Measurements from ENCODE around the gene MLLT10. TPM values are rescaled to one million over a fixed set of nuclear protein-coding genes. Genes with fewer than 3 reads are reported as not detected.

Gene MLLT10
- total RNA-seq, 1 donor: 37.5 TPM

- Histone ChIP-seq H3K27me3 (ENCODE audit: insufficient read depth, low read length) (no peaks in the 10 kb centered on the region), H3K9me3 (ENCODE audit: low read depth, low read length) (no peaks in the 10 kb centered on the region), H3K4me3 (ENCODE audit: low read length) (no peak overlapping the region), H3K4me1 (ENCODE audit: insufficient read depth, low read length) (peaks cover 9% of the 10 kb centered on the region)
These were observed 207.0 kb downstream of the MLLT10 start for GRCh38 chr10:21740989-21741388.

GRCh38 chr10:21742740-21743412 lies 208.8 kb downstream of the MLLT10 start:
- Histone ChIP-seq H3K9me3 (ENCODE audit: low read depth, low read length) (no peaks in the 10 kb centered on the region), H3K27me3 (ENCODE audit: insufficient read depth, low read length) (no peaks in the 10 kb centered on the region), H3K4me1 (ENCODE audit: insufficient read depth, low read length) (peaks cover 3% of the 10 kb centered on the region), H3K4me3 (ENCODE audit: low read length) (no peak overlapping the region)

- H3K9me3 ChIP-seq (ENCODE audit: low read depth, low read length): no peaks in the 10 kb centered on the region
- H3K4me3 ChIP-seq (ENCODE audit: low read length): no peak overlapping the region
- peaks cover 3% of the 10 kb centered on the region for H3K4me1 ChIP-seq (ENCODE audit: insufficient read depth, low read length)
- no peaks in the 10 kb centered on the region for H3K27me3 ChIP-seq (ENCODE audit: insufficient read depth, low read length)
These were observed 210.2 kb downstream of the MLLT10 start for GRCh38 chr10:21744223-21744622.

- Histone ChIP-seq H3K4me1 (ENCODE audit: insufficient read depth, low read length) (peaks cover 3% of the 10 kb centered on the region), H3K4me3 (ENCODE audit: low read length) (no peak overlapping the region), H3K9me3 (ENCODE audit: low read depth, low read length) (no peaks in the 10 kb centered on the region), H3K27me3 (ENCODE audit: insufficient read depth, low read length) (no peaks in the 10 kb centered on the region)
These were observed 212.1 kb downstream of the MLLT10 start for GRCh38 chr10:21746118-21746517.

- H3K9me3 ChIP-seq (ENCODE audit: low read depth, low read length): no peaks in the 10 kb centered on the region
- H3K4me1 ChIP-seq (ENCODE audit: insufficient read depth, low read length): peaks cover 3% of the 10 kb centered on the region
These were observed 213.8 kb downstream of the MLLT10 start for GRCh38 chr10:21747809-21748208.

GRCh38 chr10:21749788-21750187 lies 215.8 kb downstream of the MLLT10 start:
- Histone ChIP-seq H3K4me3 (ENCODE audit: low read length) (no peak overlapping the region), H3K4me1 (ENCODE audit: insufficient read depth, low read length) (peaks cover 3% of the 10 kb centered on the region), H3K27me3 (ENCODE audit: insufficient read depth, low read length) (no peaks in the 10 kb centered on the region), H3K9me3 (ENCODE audit: low read depth, low read length) (no peaks in the 10 kb centered on the region)

More at GRCh38 chr10:21747809-21748208, 213.8 kb downstream of the MLLT10 start:
- H3K4me3 ChIP-seq (ENCODE audit: low read length): no peak overlapping the region
- no peaks in the 10 kb centered on the region for H3K27me3 ChIP-seq (ENCODE audit: insufficient read depth, low read length)

GRCh38 chr10:21750424-21750823 lies 216.4 kb downstream of the MLLT10 start:
- Histone ChIP-seq H3K9me3 (ENCODE audit: low read depth, low read length) (no peaks in the 10 kb centered on the region), H3K27me3 (ENCODE audit: insufficient read depth, low read length) (no peaks in the 10 kb centered on the region), H3K4me3 (ENCODE audit: low read length) (no peak overlapping the region), H3K4me1 (ENCODE audit: insufficient read depth, low read length) (peaks cover 3% of the 10 kb centered on the region)

- Histone ChIP-seq H3K4me3 (ENCODE audit: low read length) (no peak overlapping the region), H3K27me3 (ENCODE audit: insufficient read depth, low read length) (no peaks in the 10 kb centered on the region), H3K9me3 (ENCODE audit: low read depth, low read length) (no peaks in the 10 kb centered on the region), H3K4me1 (ENCODE audit: insufficient read depth, low read length) (peaks cover 3% of the 10 kb centered on the region)
These were observed 217.6 kb downstream of the MLLT10 start for GRCh38 chr10:21751341-21752310.

- no peaks in the 10 kb centered on the region for H3K9me3 ChIP-seq (ENCODE audit: low read depth, low read length)
- H3K27me3 ChIP-seq (ENCODE audit: insufficient read depth, low read length): no peaks in the 10 kb centered on the region
- H3K4me3 ChIP-seq (ENCODE audit: low read length): no peak overlapping the region
- H3K4me1 ChIP-seq (ENCODE audit: insufficient read depth, low read length): no peaks in the 10 kb centered on the region
These were observed 219.7 kb downstream of the MLLT10 start for GRCh38 chr10:21753497-21754270.

- Histone ChIP-seq H3K4me1 (ENCODE audit: insufficient read depth, low read length) (no peaks in the 10 kb centered on the region), H3K27me3 (ENCODE audit: insufficient read depth, low read length) (no peaks in the 10 kb centered on the region), H3K9me3 (ENCODE audit: low read depth, low read length) (no peaks in the 10 kb centered on the region), H3K4me3 (ENCODE audit: low read length) (no peak overlapping the region)
These were observed 220.5 kb downstream of the MLLT10 start for GRCh38 chr10:21754410-21755011.

- H3K9me3 ChIP-seq (ENCODE audit: low read depth, low read length): no peaks in the 10 kb centered on the region
- H3K4me3 ChIP-seq (ENCODE audit: low read length): no peak overlapping the region
- no peaks in the 10 kb centered on the region for H3K27me3 ChIP-seq (ENCODE audit: insufficient read depth, low read length)
- H3K4me1 ChIP-seq (ENCODE audit: insufficient read depth, low read length): no peaks in the 10 kb centered on the region
These were observed 222.7 kb downstream of the MLLT10 start for GRCh38 chr10:21756707-21757106.

- Histone ChIP-seq H3K27me3 (ENCODE audit: insufficient read depth, low read length) (no peaks in the 10 kb centered on the region), H3K9me3 (ENCODE audit: low read depth, low read length) (no peaks in the 10 kb centered on the region), H3K4me3 (ENCODE audit: low read length) (no peak overlapping the region), H3K4me1 (ENCODE audit: insufficient read depth, low read length) (no peaks in the 10 kb centered on the region)
These were observed 223.3 kb downstream of the MLLT10 start for GRCh38 chr10:21757185-21757901.

GRCh38 chr10:21758239-21758638 lies 224.2 kb downstream of the MLLT10 start:
- Histone ChIP-seq H3K4me1 (ENCODE audit: insufficient read depth, low read length) (no peaks in the 10 kb centered on the region), H3K4me3 (ENCODE audit: low read length) (no peak overlapping the region), H3K9me3 (ENCODE audit: low read depth, low read length) (no peaks in the 10 kb centered on the region), H3K27me3 (ENCODE audit: insufficient read depth, low read length) (no peaks in the 10 kb centered on the region)

GRCh38 chr10:21758696-21759095 lies 224.7 kb downstream of the MLLT10 start:
- H3K27me3 ChIP-seq (ENCODE audit: insufficient read depth, low read length): no peaks in the 10 kb centered on the region
- no peak overlapping the region for H3K4me3 ChIP-seq (ENCODE audit: low read length)
- no peaks in the 10 kb centered on the region for H3K4me1 ChIP-seq (ENCODE audit: insufficient read depth, low read length)
- H3K9me3 ChIP-seq (ENCODE audit: low read depth, low read length): no peaks in the 10 kb centered on the region
